NOMO-1 treated with DMSO at 0.1 percent for 48 hours (cell line): ENCODE measurements around the gene SMIM41.

Source experiments
- DNase-seq: peaks from one replicate; lab custom pipeline; 2025; ENCODE audit not compliant: unreplicated experiment; lab: John Stamatoyannopoulos, UW

Gene SMIM41

GRCh38 chr12:52063082-52063924 is 16.2 kb upstream of the SMIM41 start:
- no peak for DNase-seq

GRCh38 chr12:52063981-52064649 is 15.4 kb upstream of the SMIM41 start:
- no peak for DNase-seq

- no peak for DNase-seq
These were observed 13.0 kb upstream of the SMIM41 start for GRCh38 chr12:52066346-52067080.

- DNase-seq: no peak
These were observed 12.5 kb upstream of the SMIM41 start for GRCh38 chr12:52067081-52067374.

- peak; percentile 93 for DNase-seq
These were observed 9.9 kb upstream of the SMIM41 start, which contains the start of gene ATG101 for GRCh38 chr12:52069327-52070184. ATG101 (plus strand) TSS chr12:52069978; CDS start chr12:52073651, 3,673 bp downstream.

- no peak for DNase-seq
These were observed 9.1 kb upstream of the SMIM41 start for GRCh38 chr12:52070185-52070925.

GRCh38 chr12:52073531-52074381 is 5.7 kb upstream of the SMIM41 start:
- DNase-seq: no peak

- DNase-seq: no peak
These were observed 4.4 kb upstream of the SMIM41 start for GRCh38 chr12:52074971-52075724.

- DNase-seq: no peak
These were observed 2.7 kb upstream of the SMIM41 start for GRCh38 chr12:52076811-52077210.

GRCh38 chr12:52078276-52078675 is 1.2 kb upstream of the SMIM41 start:
- no peak for DNase-seq

- DNase-seq: no peak
These were observed 1.1 kb downstream of the SMIM41 start for GRCh38 chr12:52080403-52081251.

- DNase-seq: peak; percentile 12
These were observed 1.8 kb downstream of the SMIM41 start for GRCh38 chr12:52081263-52081733.

- no peak for DNase-seq
These were observed 2.6 kb downstream of the SMIM41 start for GRCh38 chr12:52082026-52082668.

GRCh38 chr12:52082669-52082987 is 3.1 kb downstream of the SMIM41 start:
- DNase-seq: no peak

GRCh38 chr12:52082988-52083637 is 3.6 kb downstream of the SMIM41 start:
- DNase-seq: peak; percentile 46

GRCh38 chr12:52083638-52083996 is 4.1 kb downstream of the SMIM41 start:
- no peak for DNase-seq
